DOHH2 (cell line): ENCODE data around the gene UGT1A6.

ENCODE experiments used
- H3F3A ChIP-seq: fragments of 200-600 bp; sonication (generic), shearing (Covaris generic); 2 replicates; pipeline ENCODE4 v1.6.0; 2016; ENCODE audit warnings: antibody characterized with exemption, mild to moderate bottlenecking; ENCODE audit not compliant: control insufficient read depth, insufficient read depth
- H3K27ac ChIP-seq: fragments of 200-600 bp; sonication (generic); 2 replicates; pipeline ENCODE4 v1.5.1; 2014; ENCODE audit warnings: low read depth, mild to moderate bottlenecking, low read length, moderate library complexity
- H3K27me3 ChIP-seq: fragments of 200-600 bp; sonication (generic); 2 replicates; pipeline ENCODE4 v1.6.1; 2014; ENCODE audit warnings: mild to moderate bottlenecking, low read length, mixed read lengths; ENCODE audit not compliant: control insufficient read depth
- H3K36me3 ChIP-seq: fragments of 200-600 bp; sonication (generic); 2 replicates; pipeline ENCODE4 v1.6.1; 2014; ENCODE audit warnings: mild to moderate bottlenecking, low read length, moderate library complexity, mixed read lengths; ENCODE audit not compliant: control insufficient read depth
- H3K4me1 ChIP-seq: fragments of 200-600 bp; sonication (generic); 2 replicates; pipeline ENCODE4 v1.6.1; 2014; ENCODE audit warnings: mild to moderate bottlenecking, low read length, mixed read lengths; ENCODE audit not compliant: control insufficient read depth
- H3K4me2 ChIP-seq: fragments of 200-600 bp; sonication (generic); 2 replicates; pipeline ENCODE4 v1.6.0; 2014; ENCODE audit warnings: mild to moderate bottlenecking, low read length, moderate library complexity
- H3K4me3 ChIP-seq: fragments of 200-600 bp; sonication (generic); 2 replicates; pipeline ENCODE4 v1.5.1; 2014; ENCODE audit warnings: mild to moderate bottlenecking, low read length, mixed read lengths
- H3K79me2 ChIP-seq: fragments of 200-600 bp; sonication (generic); 2 replicates; pipeline ENCODE4 v1.6.1; 2014; ENCODE audit warnings: mild to moderate bottlenecking, low read length, mixed read lengths; ENCODE audit not compliant: control insufficient read depth
- H3K9me2 ChIP-seq: fragments of 200-600 bp; sonication (generic); replicated peaks from 2 replicates; pipeline ENCODE4 v1.6.1; 2014; ENCODE audit warnings: mild to moderate bottlenecking, low read length, mixed read lengths; ENCODE audit not compliant: control insufficient read depth
- H3K9me3 ChIP-seq: fragments of 200-600 bp; sonication (generic); 2 replicates; pipeline ENCODE4 v1.6.1; 2014; ENCODE audit warnings: antibody characterized with exemption, low read length, mixed read lengths; ENCODE audit not compliant: control insufficient read depth, insufficient read depth
- H4K20me1 ChIP-seq: fragments of 200-600 bp; sonication (generic); 2 replicates; pipeline ENCODE4 v1.6.0; 2014; ENCODE audit warnings: low read depth, mild to moderate bottlenecking, antibody characterized with exemption, low read length, moderate library complexity; ENCODE audit not compliant: control insufficient read depth, insufficient read depth
- EZH2phosphoT487 ChIP-seq: fragments of 200-600 bp; sonication (generic); IDR thresholded peaks from 2 replicates; pipeline ENCODE4 v1.6.1; 2017; ENCODE audit warnings: borderline replicate concordance, mild to moderate bottlenecking, antibody characterized with exemption, low read length, moderate library complexity, mixed read lengths
- TF ChIP-seq, protein P1 (sequence below): fragments of 200-600 bp; sonication (generic); IDR thresholded peaks from one replicate; pipeline ENCODE4 v1.5.1; 2014; ENCODE audit warnings: antibody characterized with exemption, mild to moderate bottlenecking, low read depth, low read length; ENCODE audit not compliant: poor library complexity, severe bottlenecking

UGT1A6 gene

DNA sequence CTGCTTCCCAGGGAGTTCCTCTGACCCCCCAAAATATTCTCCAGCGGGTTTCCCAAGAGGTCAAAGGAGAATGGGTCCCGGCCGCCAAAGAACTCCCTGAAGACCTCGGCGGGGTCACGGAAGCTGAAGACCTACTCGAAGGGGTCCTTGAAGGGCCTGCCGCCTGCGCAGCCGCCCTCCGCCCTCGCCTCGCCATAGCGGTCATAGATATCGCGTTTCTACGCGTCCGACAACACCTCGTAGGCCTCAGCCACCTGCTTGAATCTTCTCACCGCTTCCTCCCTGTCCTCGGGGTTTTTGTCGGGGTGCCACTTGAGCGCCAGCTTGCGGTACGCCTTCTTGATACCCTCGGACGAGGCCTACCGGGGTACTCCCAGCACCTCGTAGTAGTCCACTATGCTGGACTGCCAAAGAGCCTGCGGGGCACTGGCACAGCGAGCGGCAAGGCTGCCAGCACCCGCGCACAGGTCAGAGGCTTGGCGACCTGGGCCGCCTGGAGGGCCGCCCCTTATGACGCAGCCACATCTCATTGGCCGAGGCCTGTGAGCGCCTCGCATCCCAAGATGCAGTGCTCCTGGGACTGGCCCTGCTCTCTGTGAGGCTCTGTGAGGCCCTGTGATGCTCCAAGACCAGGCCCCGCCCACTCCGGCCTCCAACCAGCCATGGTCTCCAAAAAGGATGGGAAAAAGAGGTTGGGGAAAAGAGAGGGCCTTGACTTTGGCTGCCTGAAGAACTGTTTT is 62.4 kb downstream of the UGT1A6 start:
- Histone ChIP-seq H3K9me3 (peaks cover 6% of the 10 kb centered on the region; the same call in 1 of the 2 replicates), H3K27me3 (no peaks in the 10 kb centered on the region), H4K20me1 (no peaks in the 10 kb centered on the region), H3K9me2 (no peaks in the 10 kb centered on the region), H3K4me1 (no peaks in the 10 kb centered on the region), H3K27ac (no peak overlapping the region), H3F3A (no peaks in the 10 kb centered on the region), H3K36me3 (no peaks in the 10 kb centered on the region), H3K4me2 (no peak overlapping the region), H3K79me2 (no peaks in the 10 kb centered on the region), H3K4me3 (no peak overlapping the region)
- TF ChIP-seq, protein P1, sequence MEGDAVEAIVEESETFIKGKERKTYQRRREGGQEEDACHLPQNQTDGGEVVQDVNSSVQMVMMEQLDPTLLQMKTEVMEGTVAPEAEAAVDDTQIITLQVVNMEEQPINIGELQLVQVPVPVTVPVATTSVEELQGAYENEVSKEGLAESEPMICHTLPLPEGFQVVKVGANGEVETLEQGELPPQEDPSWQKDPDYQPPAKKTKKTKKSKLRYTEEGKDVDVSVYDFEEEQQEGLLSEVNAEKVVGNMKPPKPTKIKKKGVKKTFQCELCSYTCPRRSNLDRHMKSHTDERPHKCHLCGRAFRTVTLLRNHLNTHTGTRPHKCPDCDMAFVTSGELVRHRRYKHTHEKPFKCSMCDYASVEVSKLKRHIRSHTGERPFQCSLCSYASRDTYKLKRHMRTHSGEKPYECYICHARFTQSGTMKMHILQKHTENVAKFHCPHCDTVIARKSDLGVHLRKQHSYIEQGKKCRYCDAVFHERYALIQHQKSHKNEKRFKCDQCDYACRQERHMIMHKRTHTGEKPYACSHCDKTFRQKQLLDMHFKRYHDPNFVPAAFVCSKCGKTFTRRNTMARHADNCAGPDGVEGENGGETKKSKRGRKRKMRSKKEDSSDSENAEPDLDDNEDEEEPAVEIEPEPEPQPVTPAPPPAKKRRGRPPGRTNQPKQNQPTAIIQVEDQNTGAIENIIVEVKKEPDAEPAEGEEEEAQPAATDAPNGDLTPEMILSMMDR = no peak
- no peak for TF ChIP-seq EZH2phosphoT487

DNA sequence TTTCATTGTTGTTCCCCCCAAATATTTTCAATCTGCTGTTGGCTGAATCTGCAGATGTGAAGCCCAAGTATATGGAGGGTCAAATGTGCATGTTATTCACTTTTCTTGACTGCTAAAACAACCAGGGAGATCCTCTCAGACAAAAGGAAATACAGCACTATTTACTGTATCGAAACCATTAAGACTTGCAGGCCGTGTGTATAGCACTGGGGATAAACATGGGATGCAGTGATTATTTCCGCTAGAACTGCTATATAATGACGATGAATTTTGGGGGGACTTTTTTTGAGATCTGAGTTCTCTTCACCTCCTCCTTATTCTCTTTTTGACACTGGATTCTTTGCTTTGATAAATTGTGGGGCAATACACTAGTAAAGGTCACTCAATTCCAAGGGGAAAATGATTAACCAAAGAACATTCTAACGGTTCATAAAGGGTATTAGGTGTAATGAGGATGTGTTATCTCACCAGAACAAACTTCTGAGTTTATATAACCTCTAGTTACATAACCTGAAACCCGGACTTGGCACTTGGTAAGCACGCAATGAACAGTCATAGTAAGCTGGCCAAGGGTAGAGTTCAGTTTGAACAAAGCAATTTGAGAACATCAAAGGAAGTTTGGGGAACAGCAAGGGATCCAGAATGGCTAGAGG is 63.9 kb downstream of the UGT1A6 start:
- Histone ChIP-seq H4K20me1 (no peaks in the 10 kb centered on the region), H3K4me2 (no peak overlapping the region), H3K36me3 (no peaks in the 10 kb centered on the region), H3K27me3 (no peaks in the 10 kb centered on the region), H3K4me3 (no peak overlapping the region), H3K27ac (no peak overlapping the region), H3K9me2 (no peaks in the 10 kb centered on the region), H3F3A (no peaks in the 10 kb centered on the region), H3K79me2 (no peaks in the 10 kb centered on the region), H3K4me1 (no peaks in the 10 kb centered on the region), H3K9me3 (no peaks in the 10 kb centered on the region)
- TF ChIP-seq EZH2phosphoT487 = no peak
- TF ChIP-seq, protein P1 = no peak

DNA sequence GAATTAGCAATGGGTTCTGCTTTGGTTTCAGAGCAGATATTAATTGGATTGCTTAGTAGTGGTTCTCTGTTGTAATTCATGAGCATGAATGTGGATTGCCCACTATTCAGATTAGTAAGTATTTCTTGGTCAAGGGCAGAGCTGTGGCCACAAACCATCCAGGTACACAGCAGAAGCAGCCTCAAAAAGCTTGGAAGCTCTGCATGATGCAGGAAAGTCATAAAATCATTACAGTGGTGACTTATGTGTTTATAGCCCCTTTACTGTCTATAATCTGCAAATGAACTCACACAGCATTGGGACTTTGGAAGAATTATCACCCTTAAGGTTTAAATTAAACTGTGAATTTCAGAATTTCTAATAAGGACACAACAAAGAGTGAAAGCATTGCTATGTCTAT is 65.5 kb downstream of the UGT1A6 start:
- Histone ChIP-seq H3K36me3 (no peaks in the 10 kb centered on the region), H3K79me2 (no peaks in the 10 kb centered on the region), H3F3A (no peaks in the 10 kb centered on the region), H3K4me3 (no peak overlapping the region), H3K4me1 (no peaks in the 10 kb centered on the region), H3K27ac (no peak overlapping the region), H4K20me1 (no peaks in the 10 kb centered on the region), H3K9me3 (no peaks in the 10 kb centered on the region), H3K4me2 (no peak overlapping the region), H3K27me3 (peaks cover 1% of the 10 kb centered on the region), H3K9me2 (no peaks in the 10 kb centered on the region)
- TF ChIP-seq, protein P1 = no peak
- no peak for TF ChIP-seq EZH2phosphoT487
